Cerebellar nuclear complex (tissue), 1 donor: ENCODE data around the gene IL16.
A peak's percentile ranks its signal among the peaks of the same experiment; 100 is the strongest.

Source experiments
- DNase-seq, 2 experiments: peaks; one replicate each; lab custom pipeline; 2025; lab: John Stamatoyannopoulos, UW

IL16 gene

GRCh38 chr15:81174792-81175327 lies 21.8 kb upstream of the IL16 start:
- no peak for DNase-seq

- DNase-seq: no peak
Observed at GRCh38 chr15:81175496-81175895, 21.2 kb upstream of the IL16 start.

GRCh38 chr15:81176291-81176893 lies 20.3 kb upstream of the IL16 start:
- DNase-seq: no peak

GRCh38 chr15:81178365-81178764 lies 18.3 kb upstream of the IL16 start:
- no peak for DNase-seq

DNA sequence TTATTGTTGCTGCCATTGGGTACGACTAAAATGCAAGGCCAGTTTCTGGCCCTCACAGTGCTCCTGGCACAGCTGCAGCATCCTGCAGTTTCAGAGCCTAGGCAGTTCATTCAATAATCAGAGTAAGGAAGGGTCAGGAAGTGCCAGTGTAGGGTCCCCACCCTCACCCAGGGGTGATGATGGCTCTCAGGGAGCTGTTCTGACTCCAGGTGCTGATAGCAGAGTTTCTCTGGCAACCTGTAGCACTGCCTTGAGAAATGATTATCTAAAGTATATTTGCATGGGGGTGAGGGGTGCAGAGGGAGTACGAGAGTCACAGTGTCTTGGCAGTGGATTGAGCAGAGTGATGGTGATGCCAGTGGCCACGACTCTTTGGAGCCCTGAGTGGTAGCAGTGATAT lies 15.5 kb upstream of the IL16 start:
- no peak for DNase-seq

DNA sequence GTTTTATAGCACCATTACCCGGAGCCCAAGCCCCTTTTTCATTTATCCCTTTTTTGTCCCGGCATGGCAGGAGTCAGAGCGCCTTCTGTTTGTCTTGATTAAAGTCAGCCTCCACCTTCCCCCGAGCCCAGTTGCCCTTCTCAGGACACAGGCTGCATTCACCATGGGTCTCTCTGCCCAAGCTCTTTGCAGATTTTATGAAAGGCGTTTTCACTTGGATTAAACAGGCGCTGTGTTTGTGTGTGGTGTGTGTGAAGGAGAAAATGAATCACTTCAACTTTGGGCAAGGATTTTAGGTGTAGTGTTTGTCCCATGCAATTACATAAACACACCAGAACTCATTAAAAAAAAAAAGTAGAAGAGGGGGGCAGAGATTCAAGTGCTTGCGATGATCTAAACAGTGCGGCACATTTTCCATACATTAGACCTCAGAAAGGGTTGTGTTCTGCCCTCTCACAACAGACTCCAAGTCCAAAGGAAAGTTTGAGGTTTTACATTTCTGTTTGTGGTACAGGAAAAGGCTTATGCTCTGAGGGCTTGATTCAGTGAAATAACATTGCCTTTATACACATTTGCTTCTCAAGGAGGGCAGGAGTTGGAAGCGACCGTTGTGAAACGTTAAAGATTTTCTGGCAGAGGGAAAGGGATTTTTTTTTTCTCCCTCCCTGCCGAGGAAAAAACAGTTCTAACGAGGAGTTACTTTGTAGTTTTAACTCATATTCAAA lies 14.5 kb upstream of the IL16 start:
- DNase-seq: no peak

DNA sequence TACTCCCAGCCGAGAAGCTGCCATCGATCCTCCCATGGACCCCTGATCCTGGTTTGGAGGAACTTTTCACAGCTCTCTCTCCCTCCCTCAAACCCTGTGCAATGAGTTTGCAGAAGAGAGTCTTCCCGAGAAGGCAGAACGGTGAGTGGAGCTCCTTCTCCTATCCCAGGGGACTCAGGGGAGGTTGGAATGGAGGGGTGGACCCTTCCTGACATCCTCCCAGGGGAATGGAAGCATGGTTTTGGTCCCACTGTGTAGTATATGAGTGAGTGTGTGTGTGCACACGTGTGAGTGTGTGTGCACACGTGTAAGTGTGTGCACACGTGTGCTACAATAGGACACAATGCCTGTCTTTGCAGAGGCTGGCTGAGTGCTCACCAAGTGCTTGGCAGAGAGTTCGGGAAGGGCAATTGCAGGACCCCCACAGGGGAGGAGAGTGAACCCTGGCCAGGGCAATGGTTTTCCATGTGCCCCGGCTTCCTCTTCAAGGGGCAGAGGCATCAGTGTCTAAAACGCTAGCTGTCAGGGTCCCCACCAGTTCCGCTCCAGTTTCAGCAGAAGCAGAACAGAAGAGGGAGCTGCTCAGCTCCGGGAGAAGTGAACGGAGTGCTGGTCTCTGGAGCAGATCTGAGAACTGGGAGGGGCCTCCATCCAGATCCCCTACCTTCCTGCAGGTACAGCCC lies 13.8 kb upstream of the IL16 start:
- no peak for DNase-seq

DNA sequence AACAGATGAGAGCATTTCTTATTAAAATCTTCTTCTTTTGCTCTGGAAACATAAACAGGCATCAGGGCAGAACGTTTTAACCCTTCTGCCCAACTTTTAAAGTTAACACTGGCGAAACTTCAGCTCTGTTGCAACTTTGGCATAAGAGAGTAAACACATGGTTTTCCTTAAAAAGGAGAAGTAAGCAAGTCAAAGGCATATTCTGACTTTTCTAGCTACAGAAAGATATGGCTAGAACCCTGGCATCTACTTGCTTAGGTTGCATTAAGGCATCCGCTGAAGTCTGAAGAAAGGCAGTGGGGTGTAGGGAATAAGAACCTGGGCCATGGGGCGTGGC lies 13.3 kb upstream of the IL16 start:
- no peak for DNase-seq

DNA sequence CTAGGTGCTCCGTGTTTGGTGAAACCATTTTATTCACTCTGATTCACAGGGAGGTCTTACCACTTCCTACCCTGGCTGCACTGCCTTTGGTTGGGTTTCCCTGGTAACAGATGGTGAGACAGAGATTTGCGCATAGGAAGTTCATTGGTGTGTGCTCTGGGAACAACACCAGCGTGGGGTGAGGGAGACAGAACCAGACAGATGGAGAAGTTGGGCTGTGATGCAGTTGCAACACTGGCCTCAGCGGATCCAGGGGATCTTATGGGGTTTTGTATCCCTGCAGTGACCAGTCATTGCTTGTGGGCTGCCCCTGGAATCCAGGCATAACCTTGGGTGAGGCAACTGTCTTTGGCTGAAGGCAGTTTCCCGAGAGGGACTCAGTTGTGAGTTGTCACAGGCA lies 12.5 kb upstream of the IL16 start:
- peak; percentile 19 to 46 for DNase-seq

DNA sequence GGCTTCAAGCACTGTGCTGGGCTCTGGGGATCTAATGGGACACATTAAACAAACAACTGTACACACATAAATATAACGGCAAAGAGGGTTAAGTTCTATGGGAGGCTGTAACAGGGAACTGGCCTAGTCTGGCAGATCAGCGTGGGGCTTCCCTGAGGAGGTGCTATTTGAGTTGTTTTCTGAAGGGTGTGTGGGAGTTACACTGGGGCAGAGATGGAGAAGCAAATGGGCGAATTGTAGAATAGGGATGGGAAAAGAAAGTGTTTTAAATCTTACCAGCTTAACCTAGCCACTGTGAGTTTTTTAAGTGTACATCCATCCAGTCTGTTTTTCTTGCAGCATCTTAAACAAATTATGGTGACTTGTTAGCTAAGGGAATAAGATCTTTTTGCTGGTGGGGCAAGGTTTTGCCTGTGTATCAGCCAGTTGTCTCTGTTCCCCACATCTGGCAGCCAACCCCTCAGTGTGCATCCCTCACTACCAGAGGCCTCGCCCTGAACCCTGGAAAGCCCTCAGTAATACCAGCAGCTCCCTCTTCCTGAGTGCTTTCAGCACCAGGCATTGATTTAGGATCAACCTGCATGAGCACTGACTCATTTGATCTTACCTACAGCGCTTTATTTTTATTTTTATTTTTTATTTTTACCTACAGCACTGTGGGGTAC lies 10.9 kb upstream of the IL16 start:
- no peak for DNase-seq

DNA sequence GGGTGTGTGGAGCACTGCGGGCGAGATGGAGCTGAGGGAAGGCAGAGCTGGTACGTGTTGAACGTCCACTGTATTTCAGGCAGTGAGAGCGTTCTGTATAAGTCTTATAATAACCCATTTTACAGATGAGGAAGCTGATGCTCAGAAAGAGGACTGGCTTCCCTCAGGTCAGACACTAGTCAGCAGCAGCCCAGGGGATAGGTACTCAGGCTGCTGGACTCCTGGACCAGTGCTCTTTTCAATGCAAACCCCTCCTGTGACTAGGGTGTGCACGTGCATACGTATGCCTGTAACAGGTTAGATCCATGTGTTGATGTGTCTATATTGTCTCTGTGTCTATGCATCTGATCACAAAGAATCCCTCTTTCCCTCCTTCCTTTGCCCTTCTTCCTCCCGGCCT lies 8.3 kb upstream of the IL16 start:
- no peak for DNase-seq

- no peak for DNase-seq
Observed at GRCh38 chr15:81189583-81190283, 6.9 kb upstream of the IL16 start.

- DNase-seq: no peak
Observed at GRCh38 chr15:81190922-81191507, 5.7 kb upstream of the IL16 start.

DNA sequence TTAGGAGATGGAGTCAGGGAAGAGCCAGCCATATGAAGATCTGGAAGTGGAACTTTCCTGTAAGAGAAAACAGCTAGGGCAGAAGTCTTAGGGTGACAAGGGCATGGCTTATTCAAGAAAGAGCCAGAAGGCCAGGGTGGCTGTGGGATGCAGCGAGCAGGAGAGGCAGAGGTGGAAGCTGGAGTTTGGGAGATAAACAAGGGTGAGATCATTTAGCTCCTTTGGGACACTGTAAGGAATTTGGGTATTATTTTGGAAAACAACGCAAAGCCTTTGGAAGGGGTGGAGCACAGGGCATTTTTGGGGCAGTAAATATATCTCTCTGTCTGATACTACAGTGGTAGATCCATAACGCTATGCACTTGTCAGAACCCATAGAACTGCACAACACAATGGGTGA lies 5.0 kb upstream of the IL16 start:
- DNase-seq: no peak

DNA sequence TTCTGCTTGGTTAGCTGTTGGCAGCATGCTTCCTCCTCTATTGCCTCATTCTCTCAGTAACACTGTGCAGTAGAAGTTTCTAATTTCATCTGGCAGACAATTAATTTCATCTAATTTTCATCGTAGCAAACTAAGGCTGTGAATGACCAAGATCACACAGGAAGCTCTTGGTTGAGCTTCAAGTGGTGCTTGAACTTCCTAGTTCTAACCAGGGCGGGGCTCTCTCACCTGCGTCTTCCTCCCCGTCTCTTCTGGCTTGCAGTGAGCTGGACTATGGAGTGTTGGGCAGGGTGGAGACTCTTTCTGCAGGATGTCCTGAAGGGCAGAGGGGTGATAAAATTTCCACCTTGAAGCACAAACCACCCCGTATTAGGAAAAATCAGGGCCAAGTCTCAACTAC lies 2.0 kb upstream of the IL16 start:
- no peak for DNase-seq

GRCh38 chr15:81195339-81195864 lies 1.3 kb upstream of the IL16 start:
- DNase-seq: no peak

DNA sequence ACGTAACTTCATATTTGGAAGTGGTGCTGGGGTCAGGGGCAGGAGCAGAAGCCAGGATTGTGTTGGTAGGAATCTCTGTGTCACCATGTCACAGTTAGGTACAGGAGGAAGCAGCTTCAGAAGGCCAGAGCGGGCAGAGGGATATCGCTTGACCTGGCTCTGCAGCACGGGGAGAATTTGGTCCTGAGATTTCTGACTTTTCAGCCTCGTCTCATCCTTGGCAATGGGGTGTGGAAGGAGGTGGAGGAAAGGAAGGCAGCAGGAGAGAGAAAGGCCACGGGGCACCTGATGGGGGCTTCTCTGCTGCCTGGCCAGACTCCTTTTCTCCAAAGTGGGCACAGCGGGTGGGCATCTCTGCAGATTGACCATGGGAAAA lies 564 bp downstream of the IL16 start:
- peak in 1 of 2 experiments; percentile 17 for DNase-seq

DNA sequence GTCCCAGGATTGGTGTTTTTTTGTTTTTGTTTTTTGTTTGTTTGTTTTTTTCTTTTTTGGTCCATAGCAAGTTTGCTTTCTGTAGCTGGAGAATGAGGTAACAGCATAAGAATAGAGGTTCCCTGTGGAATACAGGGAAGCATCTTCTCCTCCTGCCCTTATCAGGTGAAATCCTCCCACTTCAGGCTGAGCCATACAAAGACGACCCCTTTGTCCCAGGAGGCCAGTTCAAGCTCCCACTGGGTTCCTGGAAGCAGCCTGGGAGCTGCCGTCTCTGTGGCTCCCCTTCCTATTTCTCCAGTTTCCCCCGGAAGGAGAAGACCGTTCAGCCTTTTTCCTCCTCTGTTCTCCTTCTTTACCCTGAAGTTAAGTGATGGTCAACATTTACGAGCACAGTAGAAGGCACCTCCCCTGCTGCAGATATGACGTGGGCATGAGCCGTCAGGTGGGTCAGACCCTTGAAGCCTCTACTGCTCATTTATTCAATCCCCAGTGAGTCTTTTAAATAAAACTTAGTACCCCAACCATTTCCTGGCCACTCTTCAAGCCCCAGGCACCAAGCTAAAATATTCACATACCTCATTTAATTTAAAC lies 1.1 kb downstream of the IL16 start:
- no peak for DNase-seq

DNA sequence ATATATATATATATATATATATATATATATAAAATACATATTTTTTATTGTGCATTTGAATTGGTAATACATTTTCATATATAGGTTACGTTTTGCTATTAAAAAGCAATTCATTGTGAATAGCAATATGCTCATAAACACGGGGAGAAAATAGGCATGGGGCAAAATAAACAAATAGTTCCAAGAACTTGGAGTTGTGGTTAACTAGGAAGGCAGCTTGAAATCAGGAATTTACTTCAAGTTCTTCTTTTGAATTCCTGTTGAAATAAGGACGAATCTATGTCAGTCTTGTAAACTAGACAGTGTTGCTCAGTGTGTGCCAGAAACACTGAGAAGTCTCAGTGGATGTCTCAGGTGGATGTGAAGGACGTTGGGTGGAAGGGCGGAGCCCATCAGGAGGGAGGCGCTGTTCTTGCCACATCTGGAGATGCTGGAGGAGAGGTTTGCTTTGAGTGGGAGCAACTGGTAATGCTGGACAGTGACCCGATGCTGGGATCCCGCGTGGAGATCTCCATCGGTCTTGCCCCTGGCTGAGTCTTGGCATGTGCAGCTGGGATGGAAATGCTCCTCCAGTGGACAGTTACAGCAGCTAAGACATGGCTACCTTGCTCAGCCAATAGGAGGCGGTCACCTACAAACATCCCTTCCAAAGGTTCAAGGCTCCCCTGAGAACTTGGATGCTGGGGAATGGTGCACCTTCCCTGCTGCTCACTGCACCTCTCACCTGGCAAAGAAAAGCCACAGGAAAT lies 2.5 kb downstream of the IL16 start:
- no peak for DNase-seq

- no peak for DNase-seq
Observed at GRCh38 chr15:81206018-81206417, 9.3 kb downstream of the IL16 start.
